Sigmoid colon (tissue), 7 donors: ENCODE data around the gene MRTFB. TPM values are rescaled to one million over a fixed set of nuclear protein-coding genes. Genes with fewer than 3 reads are reported as not detected.
A peak's percentile ranks its signal among the peaks of the same experiment; 100 is the strongest.

Experiments used
- DNase-seq: peaks from one replicate; pipeline ENCODE4 v3.0.0-alpha.2; 2019
- H3K27ac ChIP-seq, 4 donors: fragments of 200-600 bp; sonication (generic); one replicate each; pipeline ENCODE4 v1.5.1; 2016 to 2019; ENCODE audit warnings: mild to moderate bottlenecking in 1 of 4
- H3K27me3 ChIP-seq, 3 donors: fragments of 200-600 bp; sonication (generic); one replicate each; pipeline ENCODE4 v1.5.1; 2019; ENCODE audit warnings: mild to moderate bottlenecking in 1 of 3
- H3K36me3 ChIP-seq, 4 donors: fragments of 200-600 bp; sonication (generic); one replicate each; pipeline ENCODE4 v1.5.1; 2016 to 2019
- H3K4me1 ChIP-seq, 4 donors: fragments of 200-600 bp; sonication (generic); one replicate each; pipeline ENCODE4 v1.5.1; 2017 to 2019
- H3K4me3 ChIP-seq, 4 donors: fragments of 200-600 bp; sonication (generic); one replicate each; pipeline ENCODE4 v1.5.1; 2017 to 2019; ENCODE audit warnings: mild to moderate bottlenecking in 2 of 4, moderate library complexity in 1 of 4
- H3K9me3 ChIP-seq, 4 donors: fragments of 200-600 bp in 3 of 4; sonication (generic) in 3 of 4; one replicate each; pipeline versions ENCODE4 v1.5.1 to v1.6.1; 2013 to 2019
- CTCF ChIP-seq, 4 experiments: fragments of 450-650 bp in 3 of 4; fragments of 200-600 bp in 1 of 4; IDR thresholded peaks; one replicate each; pipeline ENCODE4 v1.5.1; 2016 to 2019; ENCODE audit warnings: antibody characterized with exemption in 4 of 4, mild to moderate bottlenecking in 3 of 4, moderate library complexity in 2 of 4
- EP300 ChIP-seq, 4 donors: sonication (generic); formaldehyde crosslinking; IDR thresholded peaks; one replicate each; pipeline ENCODE4 v1.6.1; 2017; ENCODE audit warnings: antibody characterized with exemption in 4 of 4
- POLR2A ChIP-seq, 2 donors: fragments of 450-650 bp; IDR thresholded peaks; one replicate each; pipeline ENCODE4 v1.6.1; 2016; ENCODE audit warnings: antibody characterized with exemption in 2 of 2, mild to moderate bottlenecking in 2 of 2, moderate library complexity in 2 of 2
- POLR2AphosphoS5 ChIP-seq, 4 donors: sonication (generic); formaldehyde crosslinking; IDR thresholded peaks; one replicate each; pipeline ENCODE4 v1.6.1; 2017; ENCODE audit warnings: antibody characterized with exemption in 4 of 4
- WGBS, 2 donors: extraction: QIAGEN DNeasy Blood & Tissue Kit; methylation state at CpG; one replicate each; pipeline ENCODE4 v1.1.7; 2013; 5-methylcytosine and 5-hydroxymethylcytosine counted together
- intact Hi-C: fragments of 100-400 bp; cut with DNase I; formaldehyde crosslinking; loops from one replicate; pipeline ENCODE4 v1.15.1; 2023
- polyA plus RNA-seq, 3 donors: library from polyadenylated mRNA; stranded (reverse); fragments of 200-250 nt; gene quantifications; one replicate each; pipeline ENCODE4 v1.2.3, GENCODE V29; 2013
- total RNA-seq, 4 donors: library from RNA; depleted of rRNA; stranded (reverse); fragments of >200 nt; gene quantifications; one replicate each; pipeline ENCODE4 v1.1.0, GENCODE V29; 2016
- donor health status: healthy with polysubstance abuse.
- donor health status: Bipolar disorder and iron deficiency.
- donor health status: healthy.

Gene MRTFB
- total and polyA plus RNA-seq, 7 donors, result 4.6 to 44.6 (median 23.2) TPM

DNA sequence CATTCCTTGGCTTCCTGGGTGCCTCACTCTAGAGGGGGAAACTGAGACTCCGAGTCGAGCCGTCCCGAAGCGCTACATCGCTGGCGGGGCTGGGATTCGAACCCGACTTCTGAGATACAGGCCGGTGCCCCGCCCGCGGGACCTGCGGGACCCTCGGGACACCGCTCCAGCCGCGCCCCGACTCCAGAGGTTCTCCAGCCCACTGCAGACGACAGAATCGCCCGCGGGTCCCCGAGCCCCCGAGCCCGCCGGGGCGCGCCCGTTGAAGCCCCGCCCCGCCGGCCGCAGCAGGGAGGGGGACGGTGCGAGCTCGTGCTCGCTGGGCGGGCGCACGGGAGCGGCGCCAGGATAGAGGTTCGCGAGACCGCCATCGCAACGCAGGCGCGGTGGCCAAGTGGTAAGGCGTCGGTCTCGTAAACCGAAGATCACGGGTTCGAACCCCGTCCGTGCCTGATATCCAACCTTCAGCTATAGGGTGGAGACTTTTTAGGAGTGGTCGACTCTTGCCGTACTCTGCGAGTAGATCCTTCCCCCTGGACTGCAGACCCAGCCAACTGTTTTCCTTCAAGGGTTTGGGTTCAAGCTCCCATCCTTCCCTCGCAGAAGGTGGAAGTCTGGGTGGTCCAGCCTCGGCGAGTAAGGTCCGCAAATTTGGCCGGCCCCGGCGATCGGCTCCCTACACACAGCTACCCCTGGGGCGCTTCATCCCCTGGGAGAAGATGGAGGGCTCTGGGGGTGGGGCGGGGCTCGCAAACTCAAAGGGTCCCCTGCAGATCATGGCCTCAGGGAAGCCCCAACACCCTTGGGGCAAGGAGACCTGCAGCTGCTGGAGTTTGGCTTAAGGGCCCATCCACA is 214.6 kb downstream of the MRTFB start:
- TF ChIP-seq POLR2AphosphoS5 (IDR thresholded peaks at IDR 0.05), result peak in 3 of 4 donors; percentile 27 to 58 (median 37)
- no peak for TF ChIP-seq EP300 (IDR thresholded peaks at IDR 0.05)
- intact Hi-C loops, result loop anchor here (1.0 to 10.0 kb wide), 4 partner anchors 17 to 366 kb away; partner anchors contain the start of genes BFAR and PARN

DNA sequence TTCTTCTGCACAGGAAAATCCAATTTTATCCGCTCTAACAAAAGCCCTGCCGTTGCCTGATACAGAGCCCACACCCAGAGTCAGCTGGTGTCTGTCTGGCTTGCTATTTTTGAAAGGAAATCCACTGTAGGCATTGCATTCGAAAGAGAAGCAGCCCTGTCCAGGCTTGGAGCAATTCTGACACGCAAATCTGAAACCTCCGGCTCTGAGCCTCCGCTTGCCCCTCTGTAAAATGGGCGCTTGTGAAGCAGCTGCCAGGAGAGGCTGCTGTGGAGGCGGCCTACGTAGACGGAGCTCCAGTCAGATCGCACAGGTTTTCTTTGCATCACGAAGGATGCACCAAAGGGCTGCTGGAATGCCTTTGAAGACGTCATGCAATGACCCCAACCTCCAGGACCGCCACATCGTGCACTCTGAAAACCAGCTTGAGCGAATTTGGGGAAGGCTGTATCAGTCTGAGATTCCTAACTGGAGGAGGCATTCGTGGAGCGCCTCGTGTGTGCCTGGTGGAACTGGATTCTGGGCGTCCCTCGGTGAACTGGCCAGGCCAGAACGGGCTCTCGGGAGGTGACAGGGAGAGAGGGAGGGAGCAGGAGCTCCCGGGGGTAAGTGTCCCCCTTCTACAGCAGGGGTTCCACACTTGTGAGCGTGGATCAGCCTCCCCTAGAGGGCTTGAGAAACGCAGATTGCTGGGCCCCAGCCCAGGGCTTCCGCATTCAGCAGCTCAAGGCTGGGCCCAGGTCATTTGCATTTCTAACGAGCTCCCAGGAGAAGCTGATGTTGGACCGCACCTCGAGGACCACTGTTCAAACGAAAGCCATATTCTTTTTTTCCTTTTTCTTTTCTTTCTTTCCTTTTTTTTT is 215.5 kb downstream of the MRTFB start:
- WGBS, 2 donors, result 36 to 43% methylated on average over 31 of the region's 31 CpGs
- intact Hi-C loops, result loop anchor here (5.0 to 10.0 kb wide), 2 partner anchors 241 to 348 kb away; partner anchors contain the start of genes BFAR and PARN
- DNase-seq, result no peak

More for the DNA sequence above, 214.6 kb downstream of the MRTFB start:
- peak overlapping the region; percentile 66 to 83 (median 82) for H3K4me3 ChIP-seq
- peaks cover 4 to 19% (median 13%) of the 10 kb centered on the region in 4 donors for H3K4me1 ChIP-seq
- peaks cover 0 to 9% (median 2%) of the 10 kb centered on the region in 4 donors for H3K9me3 ChIP-seq
- no peaks in the 10 kb centered on the region for H3K27me3 ChIP-seq
- 1% methylated on average over 72 of the region's 72 CpGs for WGBS, 2 donors
- H3K27ac ChIP-seq, result peak overlapping the region; percentile 83 to 93 (median 88)
- H3K36me3 ChIP-seq, result no peaks in the 10 kb centered on the region
- peak; percentile 96 for DNase-seq

GRCh38 chr16:14289692-14290340 is 218.7 kb downstream of the MRTFB start:
- no peak overlapping the region for H3K27ac ChIP-seq
- no peak for DNase-seq
- 52 to 53% methylated on average over 9 of the region's 9 CpGs for WGBS, 2 donors
- TF ChIP-seq POLR2A (IDR thresholded peaks at IDR 0.05) (no peak), EP300 (IDR thresholded peaks at IDR 0.05) (no peak), POLR2AphosphoS5 (IDR thresholded peaks at IDR 0.05) (no peak), CTCF (IDR thresholded peaks at IDR 0.05) (no peak)
- no peaks in the 10 kb centered on the region for H3K36me3 ChIP-seq
- peaks cover 4 to 12% (median 11%) of the 10 kb centered on the region in 4 donors for H3K4me1 ChIP-seq
- H3K27me3 ChIP-seq, result no peaks in the 10 kb centered on the region
- peaks cover 0 to 9% (median 2%) of the 10 kb centered on the region in 4 donors for H3K9me3 ChIP-seq
- H3K4me3 ChIP-seq, result no peak overlapping the region
- intact Hi-C loops, result loop anchor here (5.0 to 10.0 kb wide), 2 partner anchors 237 to 345 kb away; partner anchors contain the start of genes BFAR and PARN

More for the DNA sequence above, 215.5 kb downstream of the MRTFB start:
- peak overlapping the region; percentile 66 to 83 (median 82) for H3K4me3 ChIP-seq
- peaks cover 4 to 19% (median 13%) of the 10 kb centered on the region in 4 donors for H3K4me1 ChIP-seq
- H3K9me3 ChIP-seq, result peaks cover 0 to 9% (median 2%) of the 10 kb centered on the region in 4 donors
- TF ChIP-seq CTCF (IDR thresholded peaks at IDR 0.05), result no peak
- TF ChIP-seq POLR2A (IDR thresholded peaks at IDR 0.05), result no peak
- no peak for TF ChIP-seq POLR2AphosphoS5 (IDR thresholded peaks at IDR 0.05)
- no peak for TF ChIP-seq EP300 (IDR thresholded peaks at IDR 0.05)
- no peaks in the 10 kb centered on the region for H3K27me3 ChIP-seq
- no peaks in the 10 kb centered on the region for H3K36me3 ChIP-seq
- H3K27ac ChIP-seq, result peak overlapping the region; percentile 83 to 93 (median 88)

- no peaks in the 10 kb centered on the region for H3K27me3 ChIP-seq
- peaks cover 0 to 7% (median 4%) of the 10 kb centered on the region in 4 donors for H3K4me1 ChIP-seq
- no peak for DNase-seq
- intact Hi-C loops, result no loop called here
- H3K9me3 ChIP-seq, result peaks cover 0 to 9% (median 2%) of the 10 kb centered on the region in 4 donors
- H3K27ac ChIP-seq, result no peak overlapping the region
- whole genome bisulfite sequencing, 2 donors, result 76 to 86% methylated on average over 8 of the region's 8 CpGs
- no peaks in the 10 kb centered on the region for H3K36me3 ChIP-seq
- H3K4me3 ChIP-seq, result no peak overlapping the region
- no peak for TF ChIP-seq CTCF (IDR thresholded peaks at IDR 0.05)
- TF ChIP-seq POLR2A (IDR thresholded peaks at IDR 0.05), result no peak
- no peak for TF ChIP-seq EP300 (IDR thresholded peaks at IDR 0.05)
- TF ChIP-seq POLR2AphosphoS5 (IDR thresholded peaks at IDR 0.05), result no peak
Observed at GRCh38 chr16:14291286-14291685, 220.2 kb downstream of the MRTFB start.
